Left colon (tissue), 2 donors: Measurements from ENCODE around the gene IFNL4. TPM values are rescaled to one million over a fixed set of nuclear protein-coding genes. Genes with fewer than 3 reads are reported as not detected.
A peak's percentile ranks its signal among the peaks of the same experiment; 100 is the strongest.

Experiments
- ATAC-seq: fragments of 200-7000 bp; cut with Tn5 transposase; one replicate; pipeline ENCODE4 v1.9.1; 2020; ENCODE audit warnings: mild to moderate bottlenecking, moderate library complexity
- DNase-seq, 2 donors: peaks; one replicate each; pipeline ENCODE4 v3.0.0-alpha.2; 2020
- intact Hi-C, 2 donors: fragments of 100-400 bp; cut with DNase I in 1 of 2; cut with micrococcal nuclease in 1 of 2; formaldehyde crosslinking; loops; one replicate each; pipeline versions ENCODE4 v1.11.2 to v1.14.0; 2022; cut with DNase I, micrococcal nuclease
- total RNA-seq, 2 donors: library from RNA; stranded (reverse); fragmentation: NEBNext Ultra II Directional; extraction: Animal tissue kit (Norgen Biotek cat#: 25700); gene quantifications; one replicate each; pipeline ENCODE4 v1.2.1, GENCODE V29; 2021
- donor health status: DM: no; HTN: no; CAD: no.
- donor health status: DM: yes; HTN: yes; CAD: no.

Gene IFNL4
- total RNA-seq, 2 donors from 2014 or later, result not detected

GRCh38 chr19:39203372-39204341 is 45.0 kb downstream of the IFNL4 start, which contains the start of gene SYCN:
Gene SYCN (minus strand): TSS chr19:39204263. CDS start chr19:39204254, 9 bp downstream.
- intact Hi-C loops, result no loop called here
- ATAC-seq (no peak), DNase-seq (no peak)

GRCh38 chr19:39202998-39203355 is 45.7 kb downstream of the IFNL4 start:
- ATAC-seq (no peak), DNase-seq (no peak)
- intact Hi-C loops, result no loop called here

- no peak for ATAC-seq
- intact Hi-C loops, result no loop called here
Observed at GRCh38 chr19:39200803-39201115, 47.9 kb downstream of the IFNL4 start.

GRCh38 chr19:39200066-39200802 is 48.4 kb downstream of the IFNL4 start:
- DNase-seq, result no peak
- intact Hi-C loops, result no loop called here
- ATAC-seq, result no peak

More at GRCh38 chr19:39200803-39201115, 47.9 kb downstream of the IFNL4 start:
- DNase-seq, result no peak

- no peak for DNase-seq
- ATAC-seq, result peak; percentile 36
- intact Hi-C loops, result no loop called here
Observed at GRCh38 chr19:39199025-39199424, 49.6 kb downstream of the IFNL4 start.

GRCh38 chr19:39197808-39198207 is 50.8 kb downstream of the IFNL4 start:
- ATAC-seq (no peak), DNase-seq (no peak)
- intact Hi-C loops, result no loop called here

GRCh38 chr19:39196860-39197562 is 51.6 kb downstream of the IFNL4 start, which contains the start of gene NCCRP1:
Gene NCCRP1 (plus strand): TSS chr19:39196964. CDS start chr19:39196983, 19 bp downstream.
- ATAC-seq, result no peak
- DNase-seq, result no peak
- intact Hi-C loops, result no loop called here

- ATAC-seq (no peak), DNase-seq (no peak)
- intact Hi-C loops, result no loop called here
Observed at GRCh38 chr19:39196320-39196719, 52.3 kb downstream of the IFNL4 start.

Other genes with a start within 250 kb of the IFNL4 start
- 1 to 10 TPM in 1 of 2 donors, not detected in 1; 2.8 TPM for gene FBXO27, start 216.3 kb downstream of the IFNL4 start, total RNA-seq
- gene ACP7, start 164.5 kb downstream of the IFNL4 start, total RNA-seq, result not detected
- gene PAK4, start 123.1 kb downstream of the IFNL4 start, total RNA-seq, result 10 to 100 TPM; 85.0 to 96.9 TPM
- gene NCCRP1, start 51.9 kb downstream of the IFNL4 start, total RNA-seq, result not detected
- not detected for gene SYCN, start 44.6 kb downstream of the IFNL4 start, total RNA-seq
- gene IFNL3, start 3.9 kb downstream of the IFNL4 start, total RNA-seq, result not detected
- not detected for gene IFNL2, start 19.5 kb upstream of the IFNL4 start, total RNA-seq
- gene IFNL1, start 47.6 kb upstream of the IFNL4 start, total RNA-seq, result not detected
- under 1 TPM; 0.18 to 0.61 TPM for gene LRFN1, start 72.0 kb upstream of the IFNL4 start, total RNA-seq
- gene GMFG, start 87.2 kb upstream of the IFNL4 start, total RNA-seq, result 10 to 100 TPM in 1 of 2 donors, 1 to 10 TPM in 1; 7.0 to 17.8 TPM
- gene SAMD4B, start 93.6 kb upstream of the IFNL4 start, total RNA-seq, result 10 to 100 TPM; 65.2 to 72.2 TPM
- gene PAF1, start 142.2 kb upstream of the IFNL4 start, total RNA-seq, result 10 to 100 TPM; 30.5 to 31.2 TPM
- 10 to 100 TPM; 30.4 to 32.4 TPM for gene MED29, start 142.5 kb upstream of the IFNL4 start, total RNA-seq
- gene ZFP36, start 158.0 kb upstream of the IFNL4 start, total RNA-seq, result 100 to 1,000 TPM; 152 to 391 TPM
- 1 to 10 TPM; 6.2 to 9.3 TPM for gene PLEKHG2, start 163.8 kb upstream of the IFNL4 start, total RNA-seq
- 1,000 to 10,000 TPM; 1,556 to 1,578 TPM for gene RPS16, start 187.1 kb upstream of the IFNL4 start, total RNA-seq
- 100 to 1,000 TPM in 1 of 2 donors, 10 to 100 TPM in 1; 89.1 to 101 TPM for gene SUPT5H, start 196.7 kb upstream of the IFNL4 start, total RNA-seq
- gene TIMM50, start 232.0 kb upstream of the IFNL4 start, total RNA-seq, result 10 to 100 TPM; 40.8 to 47.8 TPM